ENCODE results near the gene CYB5R3.

- TF ChIP-seq CTCF (IDR thresholded peaks at IDR 0.05; ENCODE audit: insufficient read depth, low read depth, low read length) = no peak
- no peak for TF ChIP-seq EZH2 (IDR thresholded peaks at IDR 0.05; ENCODE audit: insufficient read depth, low read length)
Measured at GRCh38 chr22:42651134-42651533, 1.9 kb upstream of the CYB5R3 start.

Measured in astrocyte (in vitro differentiated cells and primary cell).